H1 (cell line): ENCODE results near the gene SCGB1D2. TPM values are rescaled to one million over a fixed set of nuclear protein-coding genes. Genes with fewer than 3 reads are reported as not detected.

ENCODE experiments used
- CHD1 ChIP-seq: IDR thresholded peaks from 2 replicates; pipeline ENCODE4 v1.6.1; 2012; ENCODE audit warnings: low read depth, low read length, improper control_type of control experiment
- CTBP2 ChIP-seq: IDR thresholded peaks from 2 replicates; pipeline ENCODE4 v1.7.0; 2011; ENCODE audit warnings: borderline replicate concordance, mild to moderate bottlenecking, moderate library complexity, mixed read lengths, low read length; ENCODE audit not compliant: insufficient read depth, insufficient read length
- KDM4A ChIP-seq: IDR thresholded peaks from one replicate; pipeline ENCODE4 v1.7.1; 2012; ENCODE audit warnings: low read depth, mild to moderate bottlenecking, moderate library complexity, low read length, inconsistent platforms; ENCODE audit not compliant: severe bottlenecking
- POLR2AphosphoS5 ChIP-seq: IDR thresholded peaks from 2 replicates; pipeline ENCODE4 v1.6.1; 2011; ENCODE audit warnings: low read depth, low read length
- SAP30 ChIP-seq: fragments of 300-600 bp; sonication (generic); IDR thresholded peaks from 2 replicates; pipeline ENCODE4 v1.7.1; 2012; ENCODE audit warnings: low read length, moderate library complexity, mild to moderate bottlenecking, inconsistent platforms; ENCODE audit not compliant: insufficient read depth, insufficient replicate concordance
- TBP ChIP-seq: IDR thresholded peaks from 2 replicates; pipeline ENCODE4 v1.6.1; 2011; ENCODE audit warnings: low read depth, low read length, improper control_type of control experiment
- polyA plus RNA-seq, 7 experiments: library from polyadenylated mRNA; depleted of rRNA in 3 of 7; stranded (reverse) in 5 of 7; unstranded in 2 of 7; fragments of >200 nt in 5 of 7; fragments of 200-250 nt in 2 of 7; gene quantifications; 1 replicate in 5 of 7; 2 replicates in 1 of 7; 4 replicates in 1 of 7; pipeline versions ENCODE4 v1.2.1 to v1.2.3, GENCODE V29; 2011 to 2013; ENCODE audit warnings: missing spikeins in 2 of 7, mixed read lengths in 2 of 7
- total RNA-seq: library from RNA; stranded (reverse); fragmentation: NEBNext Ultra II Directional; extraction: Animal tissue kit (Norgen Biotek cat#: 25700); gene quantifications from 2 replicates; pipeline ENCODE4 v1.2.1, GENCODE V29; 2021

The SCGB1D2 gene
- total and polyA plus RNA-seq, 2 of the 8 experiments (the other 6 are each of a cell fraction or from before 2014, with no cell fraction given), result not detected

DNA sequence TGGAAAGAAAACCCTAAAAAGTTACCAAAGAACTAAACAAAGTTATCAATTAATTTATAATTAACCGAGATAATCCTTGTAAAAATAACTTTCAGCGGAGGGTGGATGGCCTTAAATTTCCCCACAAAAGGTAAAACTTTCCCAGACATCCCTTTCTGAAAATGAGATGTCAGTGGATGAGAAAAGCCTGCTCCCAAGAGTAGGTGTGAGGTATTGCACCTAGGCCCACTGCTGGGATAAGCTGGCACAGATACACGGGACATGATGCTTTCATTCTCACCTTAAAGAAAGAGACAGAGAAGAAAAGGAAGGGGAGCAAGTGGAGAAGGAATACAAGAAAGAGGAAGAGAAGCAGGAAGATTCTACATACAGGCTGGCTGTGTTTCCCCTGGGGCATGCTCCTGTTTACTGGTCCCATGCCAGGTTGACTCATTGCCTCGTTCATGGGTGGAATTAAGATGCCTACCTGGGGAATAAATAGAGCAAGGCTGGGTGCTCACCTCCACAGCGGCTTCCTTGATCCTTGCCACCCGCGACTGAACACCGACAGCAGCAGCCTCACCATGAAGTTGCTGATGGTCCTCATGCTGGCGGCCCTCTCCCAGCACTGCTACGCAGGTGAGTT, 27.7 kb downstream of the SCGB1D2 start, which contains the start of gene SCGB2A2 (continued):
- no peak for TF ChIP-seq SAP30
- TF ChIP-seq POLR2AphosphoS5, result no peak
- TF ChIP-seq CHD1, result no peak
- no peak for TF ChIP-seq CTBP2
- TF ChIP-seq TBP, result no peak
- TF ChIP-seq KDM4A, result no peak
